Suprapubic skin (tissue), 4 donors: ENCODE measurements around the gene CD3E.

ENCODE experiments used
- CTCF ChIP-seq, 2 donors: fragments of 200-600 bp in 1 of 2; fragments of 450-650 bp in 1 of 2; sonication (generic) in 1 of 2; IDR thresholded peaks; one replicate each; pipeline ENCODE4 v1.5.1; 2016 to 2019; ENCODE audit warnings: antibody characterized with exemption in 2 of 2, mild to moderate bottlenecking in 1 of 2, moderate library complexity in 1 of 2
- EP300 ChIP-seq: sonication (generic); formaldehyde crosslinking; IDR thresholded peaks from one replicate; pipeline ENCODE4 v1.6.1; 2017; ENCODE audit warnings: antibody characterized with exemption
- POLR2A ChIP-seq, 2 donors: fragments of 450-650 bp; IDR thresholded peaks; one replicate each; pipeline ENCODE4 v1.6.1; 2017; ENCODE audit warnings: antibody characterized with exemption in 2 of 2, mild to moderate bottlenecking in 2 of 2, moderate library complexity in 2 of 2
- POLR2AphosphoS5 ChIP-seq, 3 donors: sonication (generic); formaldehyde crosslinking; IDR thresholded peaks; one replicate each; pipeline ENCODE4 v1.6.1; 2017; ENCODE audit warnings: antibody characterized with exemption in 3 of 3

GRCh38 chr11:118318581-118319336, 14.2 kb downstream of the CD3E start:
- TF ChIP-seq CTCF (IDR thresholded peaks at IDR 0.05) (no peak), POLR2A (IDR thresholded peaks at IDR 0.05) (no peak), POLR2AphosphoS5 (IDR thresholded peaks at IDR 0.05) (no peak), EP300 (no peak)
